HPDE6-E6E7 (cell line): ENCODE data around the gene ATP6V0E2.
A peak's percentile ranks its signal among the peaks of the same experiment; 100 is the strongest.
"Not testable (repeated sequence)": the region's sequence is repeated elsewhere in the genome, so short reads cannot be mapped to it uniquely, and the experiment has no call there.

Experiments
- DNase-seq: peaks from one replicate; pipeline ENCODE4 v3.0.0; 2011; ENCODE audit warnings: missing footprints; ENCODE audit errors: extremely low spot score

ATP6V0E2 gene

DNA sequence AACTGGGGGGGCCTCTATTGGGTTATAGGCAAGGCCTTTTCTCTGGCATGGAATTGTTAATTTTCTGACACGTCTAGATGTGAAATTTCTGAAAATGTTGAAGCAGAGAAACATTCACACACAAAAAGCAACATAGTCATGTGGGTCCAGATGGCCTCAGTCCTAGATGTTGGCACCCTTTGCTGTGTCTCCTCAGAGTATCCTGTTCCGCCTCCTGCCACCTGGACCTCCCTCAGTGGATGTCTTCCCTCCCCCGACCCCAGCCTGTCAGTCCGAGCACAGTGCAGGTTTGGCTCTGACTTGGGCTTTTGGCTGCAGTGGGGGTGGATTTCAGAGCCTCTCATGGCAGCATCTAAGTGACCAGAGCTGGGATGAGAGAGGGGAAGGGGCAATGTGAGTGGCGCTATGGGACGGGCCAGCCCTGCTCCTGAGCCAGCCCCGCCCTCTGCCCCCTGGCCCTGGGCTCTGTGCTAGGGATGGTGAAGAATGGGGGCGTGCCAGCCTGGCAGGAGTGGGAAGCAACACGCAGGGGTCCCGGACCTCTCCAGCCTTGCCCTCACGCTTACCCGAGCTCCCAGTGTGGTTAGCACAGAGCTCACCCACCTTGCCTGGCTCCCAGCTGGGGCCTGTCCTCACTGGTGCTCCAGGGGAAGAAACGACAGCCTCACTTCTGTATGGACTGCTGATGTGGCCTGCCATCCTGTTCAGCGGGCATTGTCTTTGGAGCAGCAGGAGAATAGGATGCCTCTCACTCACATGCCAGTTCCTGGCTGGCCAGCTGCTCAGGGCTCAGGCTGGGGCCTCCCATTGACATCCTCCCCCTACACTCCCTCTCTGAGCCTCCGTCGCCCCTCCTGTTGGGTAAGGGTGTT, 6.2 kb downstream of the ATP6V0E2 start:
- DNase-seq, result no peak

GRCh38 chr7:149880638-149881311, 7.0 kb downstream of the ATP6V0E2 start:
- no peak for DNase-seq

GRCh38 chr7:149881328-149882247, 7.8 kb downstream of the ATP6V0E2 start:
- DNase-seq, result no peak

GRCh38 chr7:149882248-149883047, 8.7 kb downstream of the ATP6V0E2 start:
- DNase-seq, result no peak

GRCh38 chr7:149883048-149883438, 9.3 kb downstream of the ATP6V0E2 start:
- DNase-seq, result no peak

- DNase-seq, result peak; percentile 17
These were observed 9.7 kb downstream of the ATP6V0E2 start for GRCh38 chr7:149883452-149883861.

DNA sequence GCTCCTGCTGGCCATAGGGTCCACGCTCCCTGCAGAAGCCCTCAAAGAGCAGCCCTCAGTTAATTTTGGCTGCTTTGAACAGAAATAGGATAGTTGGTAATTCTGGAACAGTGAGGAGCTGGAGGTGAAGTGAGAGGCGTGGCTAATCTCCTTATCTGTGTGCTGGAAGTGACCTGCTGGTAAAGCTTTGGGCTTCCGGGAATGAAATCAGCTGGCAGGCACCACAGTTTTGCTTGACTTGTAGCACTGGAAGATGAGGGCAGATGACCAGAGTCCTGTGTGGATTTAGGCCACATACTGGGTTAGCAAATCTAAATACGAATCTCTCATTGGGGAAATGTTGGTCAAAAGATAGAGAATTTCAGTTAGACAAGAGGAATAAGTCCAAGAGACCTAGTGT, 10.2 kb downstream of the ATP6V0E2 start:
- no peak for DNase-seq

GRCh38 chr7:149884541-149884940, 10.8 kb downstream of the ATP6V0E2 start:
- no peak for DNase-seq

DNA sequence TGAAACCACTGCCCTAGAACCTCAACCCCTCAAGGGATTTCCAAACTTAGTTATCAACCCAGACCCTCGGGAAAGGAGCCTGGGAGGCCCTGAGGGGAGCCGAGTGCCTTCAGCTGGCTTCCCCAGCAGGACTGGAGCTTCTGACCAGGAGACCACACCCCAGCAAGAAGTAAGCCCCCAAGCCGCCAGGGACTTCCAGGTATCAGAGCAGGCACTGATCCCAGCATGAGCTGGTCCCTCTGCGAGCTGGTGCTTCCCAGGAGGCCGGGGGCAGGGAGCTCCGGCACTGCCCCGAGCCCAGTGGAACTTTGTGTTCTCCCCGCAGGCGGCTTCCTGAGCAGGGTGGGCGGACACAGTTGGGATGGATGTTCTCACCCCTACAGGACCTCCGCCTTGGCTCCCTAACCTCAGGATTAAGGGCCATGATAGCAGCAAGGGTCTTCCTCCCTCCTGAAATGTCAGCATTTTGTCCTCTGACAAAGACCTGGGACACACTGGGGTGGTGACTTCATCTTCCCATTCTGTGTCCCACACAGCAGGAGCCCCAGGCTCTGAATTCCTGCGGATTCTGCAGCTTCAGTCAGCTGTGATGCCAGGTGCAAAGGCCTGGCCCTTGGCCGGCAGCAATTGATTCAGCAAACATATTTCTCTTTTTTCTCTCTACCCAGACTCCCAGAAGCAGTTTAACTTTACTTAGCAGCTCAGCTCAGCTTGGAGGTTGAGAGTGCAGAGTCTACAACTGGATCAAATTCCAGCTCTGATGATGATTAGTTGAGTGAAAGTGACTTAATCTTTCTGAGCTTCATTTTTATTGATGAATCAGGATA, 11.6 kb downstream of the ATP6V0E2 start:
- no peak for DNase-seq

DNA sequence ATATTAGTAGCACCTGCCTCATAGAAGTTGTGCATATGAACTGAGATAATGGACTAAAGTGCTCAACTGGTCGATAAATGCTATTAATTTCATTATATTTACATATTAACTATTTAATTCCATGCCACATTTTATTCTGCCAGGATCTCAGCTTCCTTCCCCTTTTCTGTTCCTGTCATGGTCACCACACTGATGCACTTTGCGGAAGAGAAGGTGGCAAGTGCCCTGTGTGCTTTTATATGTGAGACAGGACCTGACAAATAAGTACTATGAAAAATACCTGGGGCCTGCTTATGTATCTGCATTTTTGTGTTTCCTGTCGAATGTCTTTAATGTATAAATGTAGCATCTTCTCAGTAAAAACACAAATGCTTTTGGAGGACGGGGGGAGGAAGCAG, 12.2 kb downstream of the ATP6V0E2 start:
- DNase-seq, result no peak

DNA sequence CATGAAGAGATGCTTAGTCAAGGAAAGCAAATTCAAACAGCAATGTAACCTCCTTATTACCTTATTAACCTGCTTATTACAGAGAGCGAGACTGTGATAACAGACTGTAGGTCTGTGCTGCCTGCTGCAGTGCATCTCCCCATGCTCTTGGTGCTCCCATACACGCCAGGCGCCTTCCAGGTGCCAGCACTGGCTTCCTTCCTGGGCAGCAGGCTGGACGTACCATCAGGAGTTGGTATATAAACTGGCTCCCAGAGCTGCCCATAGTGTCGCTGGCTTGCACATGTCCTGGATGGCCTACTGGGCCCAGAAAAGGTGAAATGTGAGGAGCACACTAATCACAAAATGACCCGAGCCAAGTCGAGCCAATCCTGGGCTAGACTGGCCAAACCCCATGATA, 13.5 kb downstream of the ATP6V0E2 start:
- DNase-seq, result no peak

GRCh38 chr7:149890715-149891114, 16.9 kb downstream of the ATP6V0E2 start:
- not testable (repeated sequence) for DNase-seq

- DNase-seq, result not testable (repeated sequence)
These were observed 21.2 kb downstream of the ATP6V0E2 start for GRCh38 chr7:149894957-149895356.

- not testable (repeated sequence) for DNase-seq
These were observed 34.1 kb downstream of the ATP6V0E2 start for GRCh38 chr7:149907776-149908376.

DNA sequence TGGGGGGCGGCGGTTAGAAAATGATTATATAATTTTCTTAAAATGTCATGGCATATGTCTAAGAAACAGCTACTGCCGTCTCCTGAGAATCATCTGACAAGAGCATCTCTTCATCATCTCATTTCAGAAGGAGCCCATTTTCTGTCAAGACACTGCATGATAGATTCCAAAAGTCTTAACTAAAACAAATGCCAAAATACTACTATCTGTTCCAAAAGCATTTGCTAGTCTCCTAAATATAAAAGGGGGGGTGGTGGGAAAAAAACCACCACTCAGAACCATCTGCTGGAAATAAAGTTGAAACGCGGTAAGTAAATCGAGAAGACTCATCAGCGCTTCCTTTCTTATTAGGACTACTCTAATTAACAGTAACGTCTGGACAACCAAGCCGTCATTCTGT, 36.5 kb downstream of the ATP6V0E2 start:
- not testable (repeated sequence) for DNase-seq

- not testable (repeated sequence) for DNase-seq
These were observed 38.4 kb downstream of the ATP6V0E2 start for GRCh38 chr7:149912126-149912525.

DNA sequence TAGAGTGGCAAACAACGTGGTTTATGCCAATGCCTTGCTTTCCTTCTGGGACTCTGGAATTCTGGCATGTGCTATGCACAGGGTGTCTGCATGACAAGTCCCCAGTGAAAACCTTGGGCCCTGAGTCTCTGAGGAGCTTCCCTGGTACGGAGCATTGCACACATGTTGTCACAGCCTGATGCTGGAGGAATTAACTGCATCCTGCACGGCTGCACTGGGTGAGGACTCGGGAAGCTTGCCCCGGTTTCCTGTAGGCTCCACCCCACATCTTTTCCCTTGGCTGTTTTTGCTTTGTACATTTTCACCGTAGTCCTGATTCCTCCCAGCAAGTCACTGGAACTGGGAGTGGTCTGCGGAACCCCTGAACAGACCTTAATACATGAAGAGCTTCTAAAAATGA, 52.6 kb downstream of the ATP6V0E2 start:
- DNase-seq, result not testable (repeated sequence)
